ENCODE results near the gene ZDHHC9.

The ZDHHC9 gene

GRCh38 chrX:129786210-129786651, 57.5 kb downstream of the ZDHHC9 start:
- Mint-ChIP-seq H3K4me1 (peaks cover 40% of the 10 kb centered on the region), H3K36me3 (peaks cover 23% of the 10 kb centered on the region)
- peak; percentile 79 for ATAC-seq (ENCODE audit: low read depth)

DNA sequence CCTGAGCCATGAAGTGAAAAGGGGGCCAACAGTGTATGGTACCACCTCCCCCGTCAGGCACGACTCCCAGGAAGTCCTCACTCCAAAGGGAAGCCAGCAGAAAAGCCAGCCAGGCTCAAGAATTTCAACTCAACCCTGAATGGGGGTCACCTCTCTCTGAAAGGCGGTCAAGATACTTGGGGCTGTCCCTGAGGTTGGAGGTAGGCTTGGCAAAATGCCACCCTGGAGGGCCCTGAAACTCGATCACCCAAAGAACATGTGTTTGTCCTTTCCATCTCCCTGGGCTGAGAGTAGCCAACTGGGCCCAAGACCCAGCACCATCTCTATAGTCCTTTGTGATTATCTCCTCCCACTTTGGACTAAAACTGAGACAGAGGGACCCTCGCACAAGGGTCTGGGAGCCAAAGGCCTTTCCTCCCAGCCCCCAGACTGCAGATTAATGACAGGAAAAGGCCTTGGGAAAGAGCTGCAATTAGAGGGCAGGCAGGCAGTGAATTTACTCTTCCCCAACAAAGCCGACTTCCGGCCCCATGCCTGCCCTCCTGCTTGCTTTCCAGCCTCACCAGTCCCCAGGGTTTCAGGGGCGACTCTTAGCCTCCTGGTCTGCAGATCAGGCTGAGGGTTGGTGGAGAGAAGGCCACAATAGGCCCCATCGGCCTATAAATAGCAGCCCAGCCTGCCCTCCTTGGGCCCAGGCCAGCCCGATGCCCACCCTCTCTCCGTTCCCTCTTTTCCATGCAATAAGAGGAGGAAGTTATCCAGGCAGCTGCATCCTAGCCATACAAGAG, 58.3 kb downstream of the ZDHHC9 start:
- peaks cover 40% of the 10 kb centered on the region for H3K4me1 Mint-ChIP-seq
- peak overlapping the region; percentile 81 for H3K27ac Mint-ChIP-seq
- H3K36me3 Mint-ChIP-seq = peaks cover 26% of the 10 kb centered on the region
- H3K9me3 Mint-ChIP-seq = no peaks in the 10 kb centered on the region
- no peaks in the 10 kb centered on the region for H3K27me3 Mint-ChIP-seq
- no peak for DNase-seq (ENCODE audit: low spot score in 2 of 2)
- peak overlapping the region; percentile 79 for H3K4me3 Mint-ChIP-seq
- ATAC-seq (ENCODE audit: low read depth) = no peak

More at GRCh38 chrX:129786210-129786651, 57.5 kb downstream of the ZDHHC9 start:
- no peaks in the 10 kb centered on the region for H3K27me3 Mint-ChIP-seq
- DNase-seq (ENCODE audit: low spot score in 2 of 2) = peak in 1 of 2 donors; percentile 29
- no peaks in the 10 kb centered on the region for H3K9me3 Mint-ChIP-seq
- H3K27ac Mint-ChIP-seq = peak overlapping the region; percentile 81
- H3K4me3 Mint-ChIP-seq = peak overlapping the region; percentile 79

DNA sequence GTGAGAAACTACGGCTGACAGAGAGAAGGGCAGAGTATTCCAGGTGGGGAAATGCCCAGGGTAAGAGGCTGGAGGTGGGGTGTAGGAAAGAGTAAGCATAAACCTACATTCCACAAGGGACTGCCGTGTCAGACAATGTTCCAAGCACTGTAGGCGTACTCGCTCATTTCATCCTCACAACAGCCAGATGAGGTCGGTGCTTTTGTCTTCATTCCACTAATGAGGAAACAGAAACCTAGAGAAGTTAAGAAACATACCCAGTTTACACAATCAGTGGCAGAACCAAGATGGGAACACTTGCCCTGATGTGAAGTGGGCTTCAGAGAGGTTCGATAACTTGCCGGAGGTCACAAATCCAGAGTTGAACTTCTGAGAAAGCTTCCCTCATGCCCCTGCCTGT, 59.3 kb downstream of the ZDHHC9 start:
- Mint-ChIP-seq H3K9me3 (no peaks in the 10 kb centered on the region), H3K27me3 (no peaks in the 10 kb centered on the region)
- ATAC-seq (ENCODE audit: low read depth) = no peak

DNA sequence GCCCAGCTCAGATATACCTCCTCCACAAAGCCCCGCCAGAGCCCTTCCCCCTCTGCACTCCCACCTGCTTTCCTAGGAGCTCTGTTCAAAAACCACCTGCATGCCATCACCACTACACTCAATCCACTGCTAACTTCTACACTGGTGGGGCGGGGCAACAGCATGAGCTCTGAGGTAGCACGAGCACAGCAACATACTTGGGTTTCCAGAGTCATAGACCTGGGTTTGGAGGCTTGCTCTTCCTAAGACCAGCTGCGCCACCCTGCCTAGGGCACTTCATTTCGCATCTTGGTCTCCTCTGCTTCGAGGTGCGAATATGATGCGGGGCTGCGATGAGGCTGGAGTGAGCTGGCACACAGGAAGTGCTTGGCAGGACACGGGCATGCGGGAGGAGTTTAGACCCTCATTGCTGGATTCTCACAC, 60.4 kb downstream of the ZDHHC9 start:
- ATAC-seq (ENCODE audit: low read depth) (no peak), DNase-seq (ENCODE audit: low spot score in 2 of 2) (no peak)
- Mint-ChIP-seq H3K9me3 (no peaks in the 10 kb centered on the region), H3K27ac (peak overlapping the region; percentile 98), H3K4me3 (peak overlapping the region; percentile 89), H3K27me3 (no peaks in the 10 kb centered on the region), H3K36me3 (peaks cover 26% of the 10 kb centered on the region), H3K4me1 (peaks cover 43% of the 10 kb centered on the region)

More for the DNA sequence above, 59.3 kb downstream of the ZDHHC9 start:
- peaks cover 28% of the 10 kb centered on the region for H3K36me3 Mint-ChIP-seq
- peaks cover 41% of the 10 kb centered on the region for H3K4me1 Mint-ChIP-seq
- peak overlapping the region; percentile 89 for H3K4me3 Mint-ChIP-seq
- DNase-seq (ENCODE audit: low spot score in 2 of 2) = no peak
- H3K27ac Mint-ChIP-seq = peak overlapping the region; percentile 98

DNA sequence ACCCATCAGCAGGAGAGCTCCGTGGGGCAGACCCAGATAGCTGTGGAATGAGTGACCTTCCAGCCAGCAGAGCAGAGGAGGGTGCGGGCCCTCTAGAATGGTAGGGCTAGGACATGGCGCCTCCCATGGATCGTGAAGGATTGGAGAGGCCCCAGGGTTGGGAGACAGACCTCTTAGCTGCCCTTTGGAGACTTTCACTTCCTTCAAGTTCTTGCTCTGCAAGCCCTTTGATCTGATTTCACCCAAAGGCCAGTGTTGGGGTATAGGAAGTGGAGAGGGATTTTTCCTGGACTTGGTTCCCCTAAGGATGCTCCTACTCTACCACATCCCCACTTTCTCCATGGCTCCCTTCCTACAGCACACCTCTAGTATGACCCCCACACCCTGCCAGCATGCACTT, 61.0 kb downstream of the ZDHHC9 start:
- peak overlapping the region; percentile 89 for H3K4me3 Mint-ChIP-seq
- no peaks in the 10 kb centered on the region for H3K27me3 Mint-ChIP-seq
- H3K9me3 Mint-ChIP-seq = no peaks in the 10 kb centered on the region
- peaks cover 25% of the 10 kb centered on the region for H3K36me3 Mint-ChIP-seq
- DNase-seq (ENCODE audit: low spot score in 2 of 2) = no peak
- peak overlapping the region; percentile 98 for H3K27ac Mint-ChIP-seq
- ATAC-seq (ENCODE audit: low read depth) = no peak
- H3K4me1 Mint-ChIP-seq = peaks cover 42% of the 10 kb centered on the region

DNA sequence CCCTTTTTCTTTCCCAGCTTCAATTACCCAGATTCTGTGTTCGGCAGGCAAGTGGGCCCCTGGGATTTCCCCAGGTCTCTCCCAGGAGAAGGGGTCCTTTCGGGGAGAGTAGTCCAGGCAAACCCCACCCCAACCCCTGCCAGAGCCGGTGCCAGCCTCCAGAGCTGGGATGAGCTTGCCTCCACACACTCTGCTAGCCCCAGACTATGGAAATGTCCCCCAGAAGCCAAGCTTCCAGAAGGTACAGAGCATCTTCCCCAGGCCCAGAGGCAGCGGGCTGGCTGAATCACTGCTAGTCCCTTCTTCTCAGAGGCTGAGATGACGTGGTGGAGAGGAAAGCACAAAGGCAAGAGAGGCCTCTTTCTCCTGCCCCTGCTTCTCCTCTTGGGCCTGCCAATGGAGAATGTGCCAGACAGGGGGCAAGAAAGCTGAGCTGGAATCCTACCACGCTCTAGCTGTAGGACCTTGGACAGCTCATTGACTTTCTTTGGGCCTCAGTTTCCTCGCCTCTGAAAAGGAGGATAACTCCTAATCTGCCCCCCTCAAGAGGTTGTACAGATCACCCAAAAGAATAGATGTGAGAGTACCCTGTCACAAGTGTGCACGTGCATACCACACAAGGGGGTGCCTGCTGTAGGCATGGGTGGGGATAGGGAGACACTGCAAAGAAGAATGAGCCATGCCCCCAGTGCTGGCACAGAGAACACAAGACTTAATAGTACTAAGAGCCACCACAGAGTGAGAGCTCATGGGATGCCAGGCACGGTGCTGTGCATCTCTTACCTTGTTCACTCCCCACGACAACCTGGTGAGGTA, 61.8 kb downstream of the ZDHHC9 start:
- no peak for ATAC-seq (ENCODE audit: low read depth)

GRCh38 chrX:129781134-129781672, 62.5 kb downstream of the ZDHHC9 start:
- H3K4me1 Mint-ChIP-seq = peaks cover 39% of the 10 kb centered on the region
- ATAC-seq (ENCODE audit: low read depth) = peak; percentile 63
- H3K36me3 Mint-ChIP-seq = peaks cover 23% of the 10 kb centered on the region

More for the DNA sequence above, 61.8 kb downstream of the ZDHHC9 start:
- Mint-ChIP-seq H3K9me3 (no peaks in the 10 kb centered on the region), H3K27me3 (no peaks in the 10 kb centered on the region), H3K36me3 (peaks cover 23% of the 10 kb centered on the region), H3K4me3 (peak overlapping the region; percentile 89), H3K27ac (peak overlapping the region; percentile 98), H3K4me1 (peaks cover 41% of the 10 kb centered on the region)
- no peak for DNase-seq (ENCODE audit: low spot score in 2 of 2)

DNA sequence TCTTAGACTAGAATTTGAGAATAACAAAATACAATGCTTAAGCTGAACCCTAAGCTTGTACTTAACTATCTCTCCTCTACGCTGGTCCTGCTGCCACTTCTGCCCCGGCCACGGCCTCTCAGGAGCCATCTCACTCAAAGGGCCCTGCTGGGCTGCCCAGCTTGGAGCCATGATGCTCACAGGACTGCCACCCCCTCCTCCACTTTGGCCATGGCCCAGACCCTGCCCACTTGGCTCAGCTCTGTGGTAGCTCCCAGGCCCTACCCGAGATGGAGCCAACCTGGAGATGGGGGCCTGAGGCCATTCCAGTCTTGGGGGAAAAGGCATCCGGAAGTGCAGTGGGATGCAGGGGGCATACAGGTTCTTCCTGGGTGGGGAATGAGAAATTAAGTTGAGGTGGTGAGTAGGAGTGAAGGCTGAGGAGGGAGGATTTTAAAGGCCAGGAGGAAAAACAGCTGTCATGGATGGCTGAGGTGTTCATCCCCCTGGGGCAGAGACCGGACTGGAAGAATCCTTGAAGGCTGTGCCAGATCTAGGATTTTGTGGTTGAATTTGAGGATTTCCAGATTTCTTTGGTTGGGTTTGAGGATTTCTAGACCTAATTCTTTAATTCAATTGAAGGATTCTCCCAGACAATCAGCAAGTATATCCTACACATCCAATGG, 63.1 kb downstream of the ZDHHC9 start:
- H3K9me3 Mint-ChIP-seq = no peaks in the 10 kb centered on the region
- peak overlapping the region; percentile 89 for H3K4me3 Mint-ChIP-seq
- ATAC-seq (ENCODE audit: low read depth) (no peak), DNase-seq (ENCODE audit: low spot score in 2 of 2) (no peak)
- peaks cover 20% of the 10 kb centered on the region for H3K36me3 Mint-ChIP-seq
- peak overlapping the region; percentile 98 for H3K27ac Mint-ChIP-seq
- peaks cover 33% of the 10 kb centered on the region for H3K4me1 Mint-ChIP-seq
- no peaks in the 10 kb centered on the region for H3K27me3 Mint-ChIP-seq

More at GRCh38 chrX:129781134-129781672, 62.5 kb downstream of the ZDHHC9 start:
- no peaks in the 10 kb centered on the region for H3K9me3 Mint-ChIP-seq
- peak overlapping the region; percentile 89 for H3K4me3 Mint-ChIP-seq
- no peaks in the 10 kb centered on the region for H3K27me3 Mint-ChIP-seq
- peak overlapping the region; percentile 98 for H3K27ac Mint-ChIP-seq
- DNase-seq (ENCODE audit: low spot score in 2 of 2) = peak in 1 of 2 donors; percentile 56

DNA sequence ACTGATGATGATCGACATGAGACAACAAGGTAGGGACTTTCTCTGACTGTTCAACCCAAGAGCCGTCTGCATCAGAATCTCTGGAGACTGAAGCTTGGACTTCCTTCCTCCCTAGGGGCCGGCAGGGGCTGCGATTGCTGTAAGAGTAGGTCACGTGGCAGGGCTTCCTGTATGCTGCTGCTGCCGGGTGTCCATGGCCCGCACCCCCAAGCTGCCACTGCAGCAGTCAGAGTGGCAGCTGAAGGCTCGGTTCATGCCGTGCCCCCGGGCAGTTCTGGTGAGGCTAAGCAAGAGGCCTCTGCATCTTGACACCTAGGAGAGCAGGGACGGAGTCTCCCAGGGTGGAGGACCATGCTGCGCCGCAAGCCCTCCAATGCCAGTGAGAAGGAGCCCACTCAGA, 63.9 kb downstream of the ZDHHC9 start, which contains the start of gene SASH3:
SASH3 (plus strand) TSS at position 203 of the 400 bp plus-strand sequence; CDS start at position 352, 149 bp downstream.
- no peaks in the 10 kb centered on the region for H3K9me3 Mint-ChIP-seq
- H3K36me3 Mint-ChIP-seq = peaks cover 17% of the 10 kb centered on the region
- H3K4me3 Mint-ChIP-seq = peak within 1 kb of the TSS; percentile 89
- peaks cover 37% of the 10 kb centered on the region for H3K4me1 Mint-ChIP-seq
- peak; percentile 53 for ATAC-seq (ENCODE audit: low read depth)
- H3K27me3 Mint-ChIP-seq = no peaks in the 10 kb centered on the region
- DNase-seq (ENCODE audit: low spot score in 2 of 2) = peak in 1 of 2 donors; percentile 68
- peak within 1 kb of the TSS; percentile 98 for H3K27ac Mint-ChIP-seq

- Mint-ChIP-seq H3K4me1 (peaks cover 40% of the 10 kb centered on the region), H3K4me3 (peak overlapping the region; percentile 89), H3K27me3 (no peaks in the 10 kb centered on the region), H3K9me3 (no peaks in the 10 kb centered on the region), H3K27ac (peak overlapping the region; percentile 98), H3K36me3 (peaks cover 17% of the 10 kb centered on the region)
- no peak for DNase-seq (ENCODE audit: low spot score in 2 of 2)
- ATAC-seq (ENCODE audit: low read depth) = no peak
Measured at GRCh38 chrX:129779086-129779672, 64.5 kb downstream of the ZDHHC9 start.

DNA sequence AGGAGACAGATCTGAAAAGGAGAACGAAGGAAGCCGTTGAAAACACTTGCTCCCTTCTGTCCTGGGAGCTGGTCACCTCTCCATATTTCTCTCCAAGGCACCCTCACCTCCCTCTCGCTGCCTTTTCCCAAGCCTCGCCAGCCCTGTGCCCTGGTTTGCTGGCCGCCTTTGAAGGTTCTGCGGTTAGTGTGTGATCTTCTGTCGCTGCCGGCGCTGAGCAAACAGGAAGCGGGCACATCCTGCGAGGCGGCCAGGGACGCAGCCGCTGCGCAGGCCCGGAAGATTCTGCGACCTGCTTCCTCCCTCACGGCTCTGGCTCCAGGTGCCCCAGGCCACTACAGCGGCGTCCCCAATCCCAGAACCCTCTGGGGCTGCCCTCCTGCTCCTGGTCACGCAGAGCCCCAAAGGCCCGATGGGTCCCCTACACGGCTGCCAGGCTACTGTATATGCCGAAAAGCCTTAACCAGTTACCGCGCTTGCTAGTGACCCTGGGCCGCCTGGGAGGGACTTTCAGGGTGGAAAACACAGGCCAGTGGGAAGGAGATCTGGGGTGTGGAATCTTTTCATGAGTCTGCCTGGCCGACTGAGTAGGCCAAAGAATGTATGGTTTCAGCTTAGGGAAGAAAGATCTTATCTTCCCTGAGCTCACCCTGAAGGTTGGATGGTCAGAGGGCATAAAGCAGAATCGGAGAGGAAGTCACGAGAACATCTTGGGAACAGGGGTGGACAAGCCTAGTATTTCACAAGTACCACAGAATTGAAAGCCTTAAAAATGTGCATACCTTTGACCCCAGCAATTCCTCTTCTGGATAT, 66.3 kb downstream of the ZDHHC9 start:
- H3K27me3 Mint-ChIP-seq = no peaks in the 10 kb centered on the region
- H3K4me3 Mint-ChIP-seq = peak overlapping the region; percentile 94
- DNase-seq (ENCODE audit: low spot score in 2 of 2) = peak in 1 of 2 donors; percentile 58
- no peaks in the 10 kb centered on the region for H3K9me3 Mint-ChIP-seq
- H3K36me3 Mint-ChIP-seq = peaks cover 8% of the 10 kb centered on the region
- H3K4me1 Mint-ChIP-seq = peaks cover 36% of the 10 kb centered on the region
- ATAC-seq (ENCODE audit: low read depth) = peak; percentile 35
- H3K27ac Mint-ChIP-seq = peak overlapping the region; percentile 98

GRCh38 chrX:129773649-129774458, 69.8 kb downstream of the ZDHHC9 start:
- H3K4me1 Mint-ChIP-seq = peaks cover 30% of the 10 kb centered on the region
- no peak for DNase-seq (ENCODE audit: low spot score in 2 of 2)
- ATAC-seq (ENCODE audit: low read depth) = no peak
- peak overlapping the region; percentile 98 for H3K27ac Mint-ChIP-seq
- no peaks in the 10 kb centered on the region for H3K36me3 Mint-ChIP-seq
- no peak overlapping the region for H3K4me3 Mint-ChIP-seq
- H3K9me3 Mint-ChIP-seq = no peaks in the 10 kb centered on the region
- no peaks in the 10 kb centered on the region for H3K27me3 Mint-ChIP-seq
